ENCODE data around the gene ME3. TPM values are rescaled to one million over a fixed set of nuclear protein-coding genes. Genes with fewer than 3 reads are reported as not detected.

The ME3 gene
- total RNA-seq, 1 donor from 2014 or later, result 33.4 TPM

- intact Hi-C loops (cut with micrococcal nuclease), result no loop called here
- no peak overlapping the region for H3K27ac ChIP-seq (replicated peaks)
- no peak for DNase-seq
- no peak overlapping the region for H3K4me3 ChIP-seq
- H3K9me3 ChIP-seq (replicated peaks), result peaks cover 9% of the 10 kb centered on the region
- no peaks in the 10 kb centered on the region for H3K27me3 ChIP-seq (ENCODE audit: low read depth)
- TF ChIP-seq, protein P1, sequence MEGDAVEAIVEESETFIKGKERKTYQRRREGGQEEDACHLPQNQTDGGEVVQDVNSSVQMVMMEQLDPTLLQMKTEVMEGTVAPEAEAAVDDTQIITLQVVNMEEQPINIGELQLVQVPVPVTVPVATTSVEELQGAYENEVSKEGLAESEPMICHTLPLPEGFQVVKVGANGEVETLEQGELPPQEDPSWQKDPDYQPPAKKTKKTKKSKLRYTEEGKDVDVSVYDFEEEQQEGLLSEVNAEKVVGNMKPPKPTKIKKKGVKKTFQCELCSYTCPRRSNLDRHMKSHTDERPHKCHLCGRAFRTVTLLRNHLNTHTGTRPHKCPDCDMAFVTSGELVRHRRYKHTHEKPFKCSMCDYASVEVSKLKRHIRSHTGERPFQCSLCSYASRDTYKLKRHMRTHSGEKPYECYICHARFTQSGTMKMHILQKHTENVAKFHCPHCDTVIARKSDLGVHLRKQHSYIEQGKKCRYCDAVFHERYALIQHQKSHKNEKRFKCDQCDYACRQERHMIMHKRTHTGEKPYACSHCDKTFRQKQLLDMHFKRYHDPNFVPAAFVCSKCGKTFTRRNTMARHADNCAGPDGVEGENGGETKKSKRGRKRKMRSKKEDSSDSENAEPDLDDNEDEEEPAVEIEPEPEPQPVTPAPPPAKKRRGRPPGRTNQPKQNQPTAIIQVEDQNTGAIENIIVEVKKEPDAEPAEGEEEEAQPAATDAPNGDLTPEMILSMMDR (IDR thresholded peaks at IDR 0.05; ENCODE audit: borderline replicate concordance), result no peak
- no peaks in the 10 kb centered on the region for H3K36me3 ChIP-seq
- no peaks in the 10 kb centered on the region for H3K4me1 ChIP-seq
These were observed 36.3 kb upstream of the ME3 start for GRCh38 chr11:86708669-86709068.

DNA sequence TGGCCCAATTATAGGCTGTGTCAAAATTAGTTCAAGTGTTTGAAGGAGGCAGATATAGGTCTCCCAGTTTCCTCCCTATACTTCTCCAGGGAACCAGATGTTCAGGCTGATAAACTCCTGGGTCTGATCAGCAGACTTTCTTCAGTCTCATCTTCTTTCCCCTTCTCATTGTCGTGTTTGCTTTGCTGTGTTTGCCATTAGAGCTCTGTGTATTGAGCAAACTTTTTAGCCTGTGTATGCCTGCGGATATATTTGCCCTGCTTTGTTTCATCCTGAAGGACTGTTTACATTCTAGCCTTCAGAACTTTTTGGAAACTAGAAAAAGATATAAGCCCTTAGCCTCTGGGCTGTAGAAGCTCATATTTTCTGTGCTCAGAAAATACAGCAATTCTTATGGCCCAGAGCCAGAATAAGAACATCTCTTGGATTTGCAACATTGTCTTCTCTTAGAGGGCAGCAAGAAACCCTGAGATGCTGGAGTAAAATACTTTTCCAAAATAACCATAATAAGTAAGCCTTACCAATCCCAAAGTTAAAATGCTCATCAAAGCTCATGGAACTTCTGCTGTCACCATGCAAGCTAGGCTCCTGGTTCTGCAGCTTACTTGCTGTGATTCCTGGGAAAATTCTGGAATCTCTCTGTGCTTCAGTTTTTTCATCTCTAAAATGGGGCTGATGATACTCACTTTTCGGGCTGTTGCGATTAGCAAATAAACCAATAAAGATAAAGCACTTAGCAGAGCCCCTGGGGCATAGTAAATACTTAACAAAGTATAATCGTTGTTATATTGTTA, 34.1 kb upstream of the ME3 start:
- Histone ChIP-seq H3K4me3 (no peak overlapping the region), H3K36me3 (no peaks in the 10 kb centered on the region), H3K9me3 (replicated peaks) (peaks cover 9% of the 10 kb centered on the region), H3K4me1 (no peaks in the 10 kb centered on the region), H3K27me3 (ENCODE audit: low read depth) (no peaks in the 10 kb centered on the region), H3K27ac (replicated peaks) (no peak overlapping the region)
- DNase-seq, result no peak
- intact Hi-C loops (cut with micrococcal nuclease), result no loop called here
- TF ChIP-seq, protein P1 (IDR thresholded peaks at IDR 0.05; ENCODE audit: borderline replicate concordance), result no peak

DNA sequence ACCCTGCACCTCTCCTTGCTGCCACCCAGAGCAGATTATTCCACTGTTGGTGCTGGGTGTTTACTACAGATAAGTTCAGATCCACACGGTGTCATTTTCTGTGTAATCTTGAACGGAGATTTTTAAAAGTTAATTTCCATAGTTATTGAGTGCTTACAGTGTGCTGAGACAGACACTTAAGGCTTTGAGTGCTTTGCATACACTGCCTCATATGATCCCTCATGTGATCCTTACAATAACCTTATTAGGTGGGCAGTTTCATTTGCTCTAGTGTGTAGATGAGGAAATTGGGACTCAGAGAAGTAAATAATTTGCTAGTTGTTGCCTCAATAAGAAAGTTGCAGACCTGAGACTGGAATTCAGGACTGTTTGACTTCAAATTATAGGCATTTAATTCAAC, 32.3 kb upstream of the ME3 start:
- DNase-seq, result no peak
- TF ChIP-seq, protein P1 (IDR thresholded peaks at IDR 0.05; ENCODE audit: borderline replicate concordance), result no peak
- Histone ChIP-seq H3K4me3 (no peak overlapping the region), H3K27me3 (ENCODE audit: low read depth) (no peaks in the 10 kb centered on the region), H3K4me1 (no peaks in the 10 kb centered on the region), H3K27ac (replicated peaks) (no peak overlapping the region), H3K9me3 (replicated peaks) (peaks cover under 1% of the 10 kb centered on the region), H3K36me3 (no peaks in the 10 kb centered on the region)
- intact Hi-C loops (cut with micrococcal nuclease), result no loop called here

- TF ChIP-seq, protein P1 (IDR thresholded peaks at IDR 0.05; ENCODE audit: borderline replicate concordance), result no peak
- Histone ChIP-seq H3K9me3 (replicated peaks) (no peaks in the 10 kb centered on the region), H3K27me3 (ENCODE audit: low read depth) (no peaks in the 10 kb centered on the region), H3K4me3 (no peak overlapping the region), H3K4me1 (no peaks in the 10 kb centered on the region), H3K27ac (replicated peaks) (no peak overlapping the region), H3K36me3 (no peaks in the 10 kb centered on the region)
- intact Hi-C loops (cut with micrococcal nuclease), result no loop called here
- no peak for DNase-seq
These were observed 31.6 kb upstream of the ME3 start for GRCh38 chr11:86703987-86704386.

DNA sequence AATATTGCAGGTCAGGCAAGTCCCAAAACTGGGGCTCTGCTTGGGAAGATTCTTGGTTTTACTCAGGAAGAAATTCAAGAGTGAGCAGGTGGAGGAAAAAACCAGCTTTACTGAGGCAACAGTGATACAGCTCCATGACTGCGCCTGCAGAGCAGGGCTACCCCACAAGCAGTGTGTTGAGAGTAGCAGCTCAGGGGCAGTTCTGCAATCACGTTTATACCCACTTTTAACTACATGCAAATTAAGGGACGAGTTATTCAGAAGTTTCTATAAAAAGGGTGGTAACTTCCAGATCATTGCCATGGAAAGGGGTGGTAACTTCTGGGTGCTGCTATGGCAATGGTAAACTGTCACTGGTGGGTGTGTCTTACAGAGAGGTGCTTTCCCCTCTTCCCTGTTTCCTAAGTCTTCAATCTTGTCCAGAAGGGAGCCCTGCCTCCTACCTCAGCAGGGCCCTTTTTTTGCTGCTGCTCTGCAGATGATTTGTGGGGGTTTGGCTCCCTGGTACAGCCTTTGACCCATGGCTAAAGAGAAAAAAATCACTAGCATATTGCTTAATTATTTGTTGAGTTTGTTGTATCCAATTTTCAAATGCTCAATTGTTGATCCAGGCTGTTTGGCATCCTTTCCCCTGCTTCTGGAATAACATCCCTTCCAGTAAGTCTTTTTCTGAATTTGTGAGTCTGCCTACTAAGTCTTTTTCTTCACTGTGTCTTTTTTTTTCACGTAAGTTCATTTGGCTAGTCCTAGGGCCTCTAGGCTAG, 30.0 kb upstream of the ME3 start:
- H3K27me3 ChIP-seq (ENCODE audit: low read depth), result no peaks in the 10 kb centered on the region
- H3K36me3 ChIP-seq, result no peaks in the 10 kb centered on the region
- H3K4me3 ChIP-seq, result no peak overlapping the region
- H3K9me3 ChIP-seq (replicated peaks), result no peaks in the 10 kb centered on the region
- DNase-seq, result no peak
- intact Hi-C loops (cut with micrococcal nuclease), result no loop called here
- H3K4me1 ChIP-seq, result no peaks in the 10 kb centered on the region
- TF ChIP-seq, protein P1 (IDR thresholded peaks at IDR 0.05; ENCODE audit: borderline replicate concordance), result no peak
- H3K27ac ChIP-seq (replicated peaks), result no peak overlapping the region
